ENCODE results near the gene NDUFB7.
"Not testable (repeated sequence)": the region's sequence is repeated elsewhere in the genome, so short reads cannot be mapped to it uniquely, and the experiment has no call there.

Gene NDUFB7

DNA sequence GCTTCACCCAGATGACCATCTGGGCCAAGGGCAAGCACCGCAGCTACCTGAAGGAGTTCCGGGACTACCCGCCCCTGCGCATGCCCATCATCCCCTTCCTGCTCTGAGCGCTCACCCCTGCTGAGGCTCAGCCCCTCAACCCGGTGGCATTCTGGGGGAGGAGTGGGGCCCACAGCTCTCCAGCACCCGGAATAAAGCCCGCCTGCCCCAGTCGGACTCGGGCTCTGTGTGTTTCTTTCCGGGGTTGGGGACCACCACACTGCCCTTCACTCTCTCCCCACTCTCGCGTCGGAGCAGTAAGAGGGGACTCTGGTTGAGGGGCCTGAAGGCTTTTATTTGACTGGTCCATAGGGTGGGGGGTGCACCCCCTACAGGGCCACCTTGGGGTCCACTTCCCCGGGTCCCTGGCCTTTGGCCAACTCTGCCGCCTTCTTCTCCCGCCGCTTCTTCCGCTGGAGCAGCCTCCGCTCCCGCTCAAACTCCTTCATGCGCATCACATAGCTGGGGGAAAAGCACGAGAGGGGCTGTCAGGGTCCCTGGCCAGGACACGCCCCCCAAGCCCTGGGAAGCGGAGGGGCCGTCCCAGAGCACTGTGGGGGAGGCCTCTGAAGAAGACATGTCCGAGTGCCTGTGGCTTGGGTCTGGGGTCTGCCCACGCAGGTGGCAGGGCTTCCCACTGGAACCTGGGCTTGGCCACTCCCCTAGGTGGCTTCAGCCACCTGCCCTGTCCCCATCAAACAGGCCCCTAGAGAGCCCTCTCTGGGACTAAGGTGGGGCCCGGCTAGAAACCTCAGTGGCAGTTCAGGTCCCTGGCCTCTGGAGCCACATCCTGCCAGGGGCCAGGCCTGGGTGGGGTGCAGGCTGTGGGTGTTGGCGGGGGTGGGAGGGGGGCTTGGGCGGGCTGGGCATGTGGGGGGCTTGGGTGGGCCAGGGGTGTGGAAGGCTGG is 5.8 kb downstream of the NDUFB7 start:
- Histone ChIP-seq H3K27me3 (no peaks in the 10 kb centered on the region), H3K36me3 (peaks cover 31% of the 10 kb centered on the region), H3K9me3 (no peaks in the 10 kb centered on the region), H3K4me3 (ENCODE audit: low read depth, low read length) (no peak overlapping the region), H3K4me1 (peaks cover 6% of the 10 kb centered on the region)
- DNase-seq, result no peak
- TF ChIP-seq, protein P1, sequence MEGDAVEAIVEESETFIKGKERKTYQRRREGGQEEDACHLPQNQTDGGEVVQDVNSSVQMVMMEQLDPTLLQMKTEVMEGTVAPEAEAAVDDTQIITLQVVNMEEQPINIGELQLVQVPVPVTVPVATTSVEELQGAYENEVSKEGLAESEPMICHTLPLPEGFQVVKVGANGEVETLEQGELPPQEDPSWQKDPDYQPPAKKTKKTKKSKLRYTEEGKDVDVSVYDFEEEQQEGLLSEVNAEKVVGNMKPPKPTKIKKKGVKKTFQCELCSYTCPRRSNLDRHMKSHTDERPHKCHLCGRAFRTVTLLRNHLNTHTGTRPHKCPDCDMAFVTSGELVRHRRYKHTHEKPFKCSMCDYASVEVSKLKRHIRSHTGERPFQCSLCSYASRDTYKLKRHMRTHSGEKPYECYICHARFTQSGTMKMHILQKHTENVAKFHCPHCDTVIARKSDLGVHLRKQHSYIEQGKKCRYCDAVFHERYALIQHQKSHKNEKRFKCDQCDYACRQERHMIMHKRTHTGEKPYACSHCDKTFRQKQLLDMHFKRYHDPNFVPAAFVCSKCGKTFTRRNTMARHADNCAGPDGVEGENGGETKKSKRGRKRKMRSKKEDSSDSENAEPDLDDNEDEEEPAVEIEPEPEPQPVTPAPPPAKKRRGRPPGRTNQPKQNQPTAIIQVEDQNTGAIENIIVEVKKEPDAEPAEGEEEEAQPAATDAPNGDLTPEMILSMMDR (IDR thresholded peaks at IDR 0.05; ENCODE audit: low read depth, low read length), result no peak

DNA sequence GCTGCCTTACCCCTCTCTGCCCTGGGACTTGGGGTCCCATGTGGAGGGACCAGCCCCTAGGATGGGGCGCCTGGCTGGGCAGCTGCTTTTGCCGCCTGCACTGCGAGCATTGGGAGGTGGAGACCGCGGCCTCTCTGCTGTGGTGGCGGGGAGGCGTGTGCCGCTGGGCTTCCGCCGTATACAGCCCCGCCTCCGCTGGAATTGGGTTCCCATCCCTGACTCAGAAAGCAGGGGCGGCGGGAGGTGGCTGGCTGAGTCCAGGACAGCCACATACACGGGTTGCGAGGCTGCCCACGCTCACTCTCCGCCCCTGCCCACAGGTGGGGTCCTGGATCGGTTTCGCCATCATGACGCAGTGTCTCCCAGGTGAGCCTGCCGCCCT is 6.6 kb downstream of the NDUFB7 start:
- H3K36me3 ChIP-seq, result peaks cover 31% of the 10 kb centered on the region
- DNase-seq, result no peak
- TF ChIP-seq, protein P1 (IDR thresholded peaks at IDR 0.05; ENCODE audit: low read depth, low read length), result no peak
- no peak overlapping the region for H3K4me3 ChIP-seq (ENCODE audit: low read depth, low read length)
- H3K9me3 ChIP-seq, result no peaks in the 10 kb centered on the region
- H3K27me3 ChIP-seq, result no peaks in the 10 kb centered on the region
- peaks cover 6% of the 10 kb centered on the region for H3K4me1 ChIP-seq

DNA sequence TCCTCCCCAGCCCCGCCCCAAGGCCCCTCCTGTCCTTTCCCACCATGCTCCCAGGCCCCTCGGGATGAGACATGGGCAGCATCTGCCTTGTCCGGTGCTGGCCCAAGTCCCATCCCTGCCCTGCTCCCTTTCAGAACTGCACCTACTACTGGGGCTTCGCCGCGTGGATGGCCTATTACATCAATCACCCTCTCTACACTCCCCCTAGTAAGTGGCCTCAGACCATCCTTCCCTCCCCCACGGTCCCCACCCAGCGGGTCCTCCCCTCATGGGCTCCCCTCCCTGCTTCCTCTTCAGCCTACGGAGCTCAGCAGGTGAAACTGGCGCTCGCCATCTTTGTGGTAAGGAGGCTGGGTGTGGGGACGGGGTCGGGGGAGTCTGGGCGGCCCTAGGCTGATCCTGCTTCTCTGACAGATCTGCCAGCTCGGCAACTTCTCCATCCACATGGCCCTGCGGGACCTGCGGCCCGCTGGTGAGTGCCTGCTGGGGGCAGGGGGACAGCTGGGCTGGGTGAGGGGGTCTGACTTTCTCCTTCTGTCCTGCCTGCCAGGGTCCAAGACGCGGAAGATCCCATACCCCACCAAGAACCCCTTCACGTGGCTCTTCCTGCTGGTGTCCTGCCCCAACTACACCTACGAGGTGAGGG is 7.1 kb downstream of the NDUFB7 start:
- not testable (repeated sequence) for H3K27me3 ChIP-seq; H3K4me1 ChIP-seq; H3K9me3 ChIP-seq; DNase-seq; H3K4me3 ChIP-seq (ENCODE audit: low read depth, low read length)
- peaks cover 31% of the 10 kb centered on the region for H3K36me3 ChIP-seq

DNA sequence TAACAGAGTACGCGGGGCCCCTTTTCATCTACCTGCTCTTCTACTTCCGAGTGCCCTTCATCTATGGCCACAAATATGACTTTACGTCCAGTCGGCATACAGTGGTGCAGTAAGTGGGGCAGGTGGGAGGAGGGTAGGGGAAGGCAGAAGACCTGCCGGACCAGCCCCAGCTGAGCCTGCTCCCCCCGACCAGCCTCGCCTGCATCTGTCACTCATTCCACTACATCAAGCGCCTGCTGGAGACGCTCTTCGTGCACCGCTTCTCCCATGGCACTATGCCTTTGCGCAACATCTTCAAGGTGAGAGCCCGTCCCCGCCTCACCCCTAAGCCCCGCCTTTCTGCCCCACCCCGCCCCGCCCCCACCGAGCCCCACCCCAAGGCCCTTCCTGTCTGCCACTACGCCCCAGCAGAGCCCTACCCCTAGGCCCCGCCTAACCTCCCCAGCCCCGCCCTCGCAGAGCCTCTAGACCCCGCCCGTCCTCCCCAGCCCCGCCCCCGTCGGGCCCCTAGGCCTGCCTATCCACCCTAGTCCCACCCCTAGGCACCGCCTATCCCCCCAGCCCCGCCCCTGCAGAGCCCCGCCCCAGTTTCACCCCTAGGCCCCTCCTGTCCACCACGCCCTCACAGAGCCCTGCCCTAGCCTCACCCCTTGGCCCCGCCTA is 7.7 kb downstream of the NDUFB7 start:
- Histone ChIP-seq H3K9me3 (no peaks in the 10 kb centered on the region), H3K36me3 (peaks cover 31% of the 10 kb centered on the region), H3K27me3 (no peaks in the 10 kb centered on the region), H3K4me1 (peaks cover 6% of the 10 kb centered on the region), H3K4me3 (ENCODE audit: low read depth, low read length) (no peak overlapping the region)
- DNase-seq, result peak; percentile 97
- TF ChIP-seq, protein P1 (IDR thresholded peaks at IDR 0.05; ENCODE audit: low read depth, low read length), result no peak

DNA sequence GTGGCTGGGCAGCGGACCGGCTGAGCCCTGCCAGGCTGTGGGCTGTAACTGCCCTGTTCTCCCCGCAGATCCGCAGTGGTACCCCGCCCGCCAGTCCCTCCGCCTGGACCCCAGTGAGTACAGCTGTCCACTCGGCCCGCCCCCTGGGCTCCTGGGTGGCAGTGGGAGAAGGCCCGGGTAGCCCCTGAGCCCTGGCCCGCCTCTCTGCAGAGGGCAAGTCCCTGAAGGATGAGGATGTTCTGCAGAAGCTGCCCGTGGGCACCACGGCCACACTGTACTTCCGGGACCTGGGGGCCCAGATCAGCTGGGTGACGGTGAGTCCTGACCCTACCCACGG is 8.3 kb downstream of the NDUFB7 start:
- TF ChIP-seq, protein P1 (IDR thresholded peaks at IDR 0.05; ENCODE audit: low read depth, low read length), result no peak
- Histone ChIP-seq H3K4me1 (peaks cover 9% of the 10 kb centered on the region), H3K9me3 (no peaks in the 10 kb centered on the region)

DNA sequence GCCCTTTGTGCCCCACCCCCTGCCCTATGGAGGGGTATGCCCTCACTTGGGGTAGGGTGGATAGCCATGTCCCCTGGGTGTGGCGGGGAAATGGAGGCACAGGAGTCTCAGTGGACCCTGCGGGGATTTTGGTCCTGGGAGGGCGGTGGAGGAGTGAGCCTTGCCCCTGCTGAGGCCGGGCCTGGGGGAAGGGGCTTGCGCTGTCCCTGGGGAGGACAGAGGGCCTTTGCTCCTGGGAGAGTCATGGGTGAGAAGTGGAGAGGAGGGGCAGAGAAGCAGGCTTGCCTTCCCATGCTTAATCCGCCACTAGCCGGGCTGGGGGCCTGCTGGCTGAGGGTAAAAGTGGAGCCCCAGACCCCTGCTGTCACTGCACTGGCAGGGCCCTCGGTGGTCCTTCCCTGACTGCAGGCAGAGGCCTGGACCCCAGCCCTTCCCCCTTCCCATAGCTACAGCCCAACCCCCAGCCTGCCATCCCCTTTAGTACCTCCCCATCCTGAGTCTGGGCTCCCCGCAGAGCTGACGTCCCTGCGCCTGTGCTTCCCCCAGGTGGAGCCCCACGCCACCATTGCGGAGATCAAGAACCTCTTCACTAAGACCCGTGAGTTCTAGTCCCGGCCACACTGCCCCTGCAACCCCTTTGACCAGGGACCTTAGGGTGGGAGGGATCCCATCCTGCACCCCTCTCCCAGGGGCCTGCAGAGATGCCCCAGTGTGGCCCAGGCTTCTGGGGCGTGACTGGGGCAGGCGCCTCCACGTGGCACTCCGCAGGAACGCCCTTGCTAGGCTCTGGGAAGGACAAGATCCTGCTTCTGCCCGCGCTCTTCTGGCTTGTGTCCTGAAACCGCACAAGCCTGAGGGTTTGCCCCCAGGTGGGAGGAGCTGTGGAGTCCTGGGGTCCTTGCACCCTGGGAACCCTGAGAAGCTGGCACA is 8.9 kb downstream of the NDUFB7 start:
- Histone ChIP-seq H3K36me3 (peaks cover 28% of the 10 kb centered on the region), H3K27me3 (no peaks in the 10 kb centered on the region), H3K4me1 (peaks cover 9% of the 10 kb centered on the region), H3K4me3 (ENCODE audit: low read depth, low read length) (no peak overlapping the region), H3K9me3 (no peaks in the 10 kb centered on the region)
- TF ChIP-seq, protein P1 (IDR thresholded peaks at IDR 0.05; ENCODE audit: low read depth, low read length), result no peak
- no peak for DNase-seq

More for the DNA sequence above, 8.3 kb downstream of the NDUFB7 start:
- no peak overlapping the region for H3K4me3 ChIP-seq (ENCODE audit: low read depth, low read length)
- H3K36me3 ChIP-seq, result peaks cover 31% of the 10 kb centered on the region
- DNase-seq, result no peak
- H3K27me3 ChIP-seq, result no peaks in the 10 kb centered on the region
